ENCODE data around the gene ADK. TPM values are rescaled to one million over a fixed set of nuclear protein-coding genes. Genes with fewer than 3 reads are reported as not detected.

Gene ADK
- total and polyA plus RNA-seq, 2 donors from 2014 or later: 33.0 to 38.3 TPM

DNA sequence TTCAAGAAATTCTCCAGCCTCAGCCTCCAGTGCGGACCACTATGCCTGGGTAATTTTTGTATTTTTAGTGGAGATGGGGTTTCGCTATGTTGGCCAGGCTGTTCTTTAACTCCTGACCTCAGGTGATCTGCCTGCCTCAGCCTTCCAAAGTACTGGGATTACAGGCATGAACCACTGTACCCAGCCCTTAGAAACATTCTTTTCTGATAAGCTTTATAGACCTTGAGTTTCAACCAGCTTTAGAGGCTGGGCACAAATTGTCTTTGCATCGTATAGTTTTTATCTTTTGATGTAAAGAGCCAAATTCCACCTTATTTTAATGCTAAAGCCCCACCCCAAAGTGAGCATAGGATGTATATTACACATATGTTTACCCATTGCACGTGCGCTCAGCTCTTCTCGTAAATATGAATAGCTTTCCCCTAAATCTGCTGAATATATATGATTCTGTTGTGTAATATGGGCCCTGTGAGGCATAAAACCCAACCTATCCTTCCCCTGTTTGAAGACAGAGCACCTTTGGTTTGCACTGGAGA, 124.8 kb downstream of the ADK start:
- H3K27me3 ChIP-seq (ENCODE audit: control insufficient read depth, insufficient read depth, low read length): no peaks in the 10 kb centered on the region
- H3K9ac ChIP-seq (ENCODE audit: low read length in 3 of 3): no peak overlapping the region
- TF ChIP-seq, protein P1, sequence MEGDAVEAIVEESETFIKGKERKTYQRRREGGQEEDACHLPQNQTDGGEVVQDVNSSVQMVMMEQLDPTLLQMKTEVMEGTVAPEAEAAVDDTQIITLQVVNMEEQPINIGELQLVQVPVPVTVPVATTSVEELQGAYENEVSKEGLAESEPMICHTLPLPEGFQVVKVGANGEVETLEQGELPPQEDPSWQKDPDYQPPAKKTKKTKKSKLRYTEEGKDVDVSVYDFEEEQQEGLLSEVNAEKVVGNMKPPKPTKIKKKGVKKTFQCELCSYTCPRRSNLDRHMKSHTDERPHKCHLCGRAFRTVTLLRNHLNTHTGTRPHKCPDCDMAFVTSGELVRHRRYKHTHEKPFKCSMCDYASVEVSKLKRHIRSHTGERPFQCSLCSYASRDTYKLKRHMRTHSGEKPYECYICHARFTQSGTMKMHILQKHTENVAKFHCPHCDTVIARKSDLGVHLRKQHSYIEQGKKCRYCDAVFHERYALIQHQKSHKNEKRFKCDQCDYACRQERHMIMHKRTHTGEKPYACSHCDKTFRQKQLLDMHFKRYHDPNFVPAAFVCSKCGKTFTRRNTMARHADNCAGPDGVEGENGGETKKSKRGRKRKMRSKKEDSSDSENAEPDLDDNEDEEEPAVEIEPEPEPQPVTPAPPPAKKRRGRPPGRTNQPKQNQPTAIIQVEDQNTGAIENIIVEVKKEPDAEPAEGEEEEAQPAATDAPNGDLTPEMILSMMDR (IDR thresholded peaks at IDR 0.05; ENCODE audit: borderline replicate concordance, extremely low read depth, insufficient read depth): no peak
- no peak overlapping the region for H3K4me3 ChIP-seq (ENCODE audit: low read length in 3 of 3)
- H3K36me3 ChIP-seq (ENCODE audit: control insufficient read depth in 2 of 3, insufficient read depth in 3 of 3, low read length in 3 of 3): no peaks in the 10 kb centered on the region
- H3K4me1 ChIP-seq (ENCODE audit: control insufficient read depth in 2 of 3, insufficient read depth in 2 of 3, low read depth in 1 of 3, low read length in 3 of 3): no peaks in the 10 kb centered on the region
- no peaks in the 10 kb centered on the region for H3K9me3 ChIP-seq (ENCODE audit: control insufficient read depth in 2 of 3, insufficient read depth in 1 of 3, low read length in 3 of 3)
- no peak overlapping the region for H3K27ac ChIP-seq (ENCODE audit: low read depth in 2 of 2, low read length in 2 of 2)
- FAIRE-seq (no peak), DNase-seq (no peak)
- intact Hi-C loops (cut with DNase I): no loop called here

DNA sequence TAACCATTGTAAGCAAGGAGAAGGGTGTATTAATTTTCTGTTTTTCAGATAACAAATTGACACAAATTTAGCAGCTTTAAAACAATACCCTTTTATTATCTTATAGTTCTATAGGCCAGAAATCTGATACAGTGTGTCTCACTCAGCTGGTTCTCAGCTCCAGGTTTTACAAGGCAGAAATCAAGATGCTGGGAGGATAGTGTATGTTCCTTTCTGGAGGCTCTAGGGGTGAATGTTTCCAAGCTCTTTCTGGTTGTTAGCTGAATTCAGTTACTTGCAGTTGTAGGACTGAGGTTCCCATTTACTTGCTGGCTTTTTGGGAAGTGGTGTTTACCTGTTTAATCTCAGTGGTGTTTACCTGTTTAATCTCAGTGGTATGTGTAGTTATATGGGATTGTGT, 125.4 kb downstream of the ADK start:
- no peaks in the 10 kb centered on the region for H3K9me3 ChIP-seq (ENCODE audit: control insufficient read depth in 2 of 3, insufficient read depth in 1 of 3, low read length in 3 of 3)
- no peaks in the 10 kb centered on the region for H3K36me3 ChIP-seq (ENCODE audit: control insufficient read depth in 2 of 3, insufficient read depth in 3 of 3, low read length in 3 of 3)
- H3K27ac ChIP-seq (ENCODE audit: low read depth in 2 of 2, low read length in 2 of 2): no peak overlapping the region
- H3K4me1 ChIP-seq (ENCODE audit: control insufficient read depth in 2 of 3, insufficient read depth in 2 of 3, low read depth in 1 of 3, low read length in 3 of 3): no peaks in the 10 kb centered on the region
- no peak overlapping the region for H3K9ac ChIP-seq (ENCODE audit: low read length in 3 of 3)
- H3K4me3 ChIP-seq (ENCODE audit: low read length in 3 of 3): no peak overlapping the region
- H3K27me3 ChIP-seq (ENCODE audit: control insufficient read depth, insufficient read depth, low read length): no peaks in the 10 kb centered on the region
- intact Hi-C loops (cut with DNase I): no loop called here
- FAIRE-seq: no peak
- no peak for DNase-seq
- TF ChIP-seq, protein P1 (IDR thresholded peaks at IDR 0.05; ENCODE audit: borderline replicate concordance, extremely low read depth, insufficient read depth): no peak

DNA sequence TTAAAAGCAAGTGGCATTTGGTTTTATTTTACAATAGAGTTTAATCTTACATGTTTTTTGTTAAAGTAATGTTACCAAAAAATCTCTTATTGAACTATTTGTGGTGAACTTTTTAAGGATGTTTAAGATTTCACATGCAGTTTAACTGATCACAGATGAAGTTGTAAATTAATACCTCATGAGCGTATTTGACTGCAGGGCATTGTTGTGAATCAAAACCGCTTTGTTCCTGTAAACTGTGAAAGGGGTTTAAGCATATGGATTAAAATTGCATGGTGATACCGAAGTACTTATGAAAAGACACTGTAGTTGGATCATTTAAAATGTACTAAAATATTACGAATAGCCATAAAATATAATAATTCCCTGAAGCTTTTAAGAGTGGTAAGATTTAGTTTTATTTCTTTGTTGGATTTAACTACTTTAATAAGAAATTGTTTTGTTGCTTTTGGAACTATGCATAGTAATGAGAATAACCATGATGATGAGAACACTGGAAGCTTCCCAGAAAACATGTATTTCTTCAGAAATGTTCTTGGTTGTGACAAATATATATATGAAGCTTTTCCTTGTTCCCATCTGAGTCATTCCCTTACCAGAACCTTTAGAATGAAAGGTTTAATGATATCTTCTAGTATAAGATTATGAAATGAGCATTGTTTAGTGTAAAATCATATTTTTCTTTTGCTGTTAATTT, 131.3 kb downstream of the ADK start:
- H3K9ac ChIP-seq (ENCODE audit: low read length in 3 of 3): no peak overlapping the region
- TF ChIP-seq, protein P1 (IDR thresholded peaks at IDR 0.05; ENCODE audit: borderline replicate concordance, extremely low read depth, insufficient read depth): no peak
- H3K9me3 ChIP-seq (ENCODE audit: control insufficient read depth in 2 of 3, insufficient read depth in 1 of 3, low read length in 3 of 3): no peaks in the 10 kb centered on the region
- H3K27ac ChIP-seq (ENCODE audit: low read depth in 2 of 2, low read length in 2 of 2): no peak overlapping the region
- H3K4me3 ChIP-seq (ENCODE audit: low read length in 3 of 3): no peak overlapping the region
- FAIRE-seq (peak; percentile 13), DNase-seq (no peak)
- no peaks in the 10 kb centered on the region for H3K36me3 ChIP-seq (ENCODE audit: control insufficient read depth in 2 of 3, insufficient read depth in 3 of 3, low read length in 3 of 3)
- H3K4me1 ChIP-seq (ENCODE audit: control insufficient read depth in 2 of 3, insufficient read depth in 2 of 3, low read depth in 1 of 3, low read length in 3 of 3): no peaks in the 10 kb centered on the region
- H3K27me3 ChIP-seq (ENCODE audit: control insufficient read depth, insufficient read depth, low read length): no peaks in the 10 kb centered on the region
- intact Hi-C loops (cut with DNase I): no loop called here
